T-cell (primary cell): ENCODE measurements around the gene BMP4. TPM values are rescaled to one million over a fixed set of nuclear protein-coding genes. Genes with fewer than 3 reads are reported as not detected.
"Not testable (repeated sequence)": the region's sequence is repeated elsewhere in the genome, so short reads cannot be mapped to it uniquely, and the experiment has no call there.

ENCODE experiments used
- ATAC-seq, 4 experiments: fragments of 200-7000 bp in 3 of 4; fragments of 150-1000 bp in 1 of 4; cut with Tn5 transposase; replicated peaks in 1 of 4; 1 replicate in 3 of 4; 2 replicates in 1 of 4; pipeline ENCODE4 v1.10.0; 2021; ENCODE audit warnings: moderate library complexity in 3 of 4, mild to moderate bottlenecking in 2 of 4, moderate number of reproducible peaks in 1 of 4
- CTCF ChIA-PET, 2 donors: fragments of 300-600 bp; sonication (Branson Sonifier 250); formaldehyde crosslinking; loops; one replicate each; lab custom pipeline; 2022; ENCODE audit warnings: antibody characterized with exemption in 2 of 2; lab: Charles Lee
- POLR2A ChIA-PET, 2 donors: fragments of 300-600 bp; sonication (Branson Sonifier 250); formaldehyde crosslinking; loops; one replicate each; lab custom pipeline; 2022; ENCODE audit warnings: antibody characterized with exemption in 2 of 2; lab: Charles Lee
- DNase-seq, 35 experiments: peaks; one replicate each; pipeline versions ENCODE4 v3.0.0 to v3.0.0-alpha.2; 2013 to 2023
- H3K27ac ChIP-seq: one replicate; pipeline ENCODE4 v1.5.1; 2013; ENCODE audit warnings: low read length
- H3K27me3 ChIP-seq, 2 experiments: replicated peaks in 1 of 2; 1 replicate in 1 of 2; 2 replicates in 1 of 2; pipeline versions ENCODE4 v1.6.1 to v1.7.0; 2013; ENCODE audit warnings: low read length in 1 of 2, mixed read lengths in 1 of 2; ENCODE audit not compliant: control insufficient read depth in 2 of 2, insufficient read depth in 2 of 2; ENCODE audit errors: extremely low read depth in 1 of 2
- H3K36me3 ChIP-seq, 2 donors: 1 replicate in 1 of 2; 2 replicates in 1 of 2; pipeline versions ENCODE4 v1.6.1 to v1.7.0; 2013; ENCODE audit warnings: low read length in 1 of 2; ENCODE audit not compliant: control insufficient read depth in 2 of 2, insufficient read depth in 1 of 2; ENCODE audit errors: extremely low read depth in 1 of 2
- H3K4me1 ChIP-seq, 2 experiments: 1 replicate in 1 of 2; 2 replicates in 1 of 2; pipeline versions ENCODE4 v1.6.1 to v1.7.0; 2013; ENCODE audit warnings: low read length in 2 of 2, mixed read lengths in 1 of 2; ENCODE audit not compliant: insufficient read depth in 2 of 2, control insufficient read depth in 1 of 2; ENCODE audit errors: extremely low read depth in 1 of 2
- H3K4me3 ChIP-seq, 2 donors: 1 replicate in 1 of 2; 2 replicates in 1 of 2; pipeline versions ENCODE4 v1.5.1 to v1.7.0; 2013; ENCODE audit warnings: mild to moderate bottlenecking in 2 of 2, low read length in 1 of 2, moderate library complexity in 1 of 2; ENCODE audit not compliant: control insufficient read depth in 1 of 2; ENCODE audit errors: extremely low read depth in 1 of 2
- H3K9me3 ChIP-seq: 2 replicates; pipeline ENCODE4 v1.7.0; 2013
- H3K27ac Mint-ChIP-seq, 2 donors: one replicate each; pipeline ENCODE4 v1.8.0; 2020 to 2021; ENCODE audit warnings: mild to moderate bottlenecking in 2 of 2, mixed read lengths in 2 of 2
- H3K27me3 Mint-ChIP-seq, 2 donors: one replicate each; pipeline ENCODE4 v1.8.0; 2021 to 2022; ENCODE audit warnings: mixed read lengths in 2 of 2
- H3K36me3 Mint-ChIP-seq: one replicate; pipeline ENCODE4 v1.8.0; 2021; ENCODE audit warnings: mixed read lengths
- H3K4me1 Mint-ChIP-seq, 3 donors: one replicate each; pipeline ENCODE4 v1.8.0; 2020 to 2022; ENCODE audit warnings: mixed read lengths in 3 of 3, mild to moderate bottlenecking in 1 of 3
- H3K4me3 Mint-ChIP-seq, 3 donors: one replicate each; pipeline ENCODE4 v1.8.0; 2020 to 2022; ENCODE audit warnings: mild to moderate bottlenecking in 3 of 3, mixed read lengths in 3 of 3, moderate library complexity in 3 of 3
- H3K9me3 Mint-ChIP-seq, 3 donors: one replicate each; pipeline ENCODE4 v1.8.0; 2020 to 2022; ENCODE audit warnings: mixed read lengths in 3 of 3
- WGBS: methylation state at CpG from one replicate; pipeline ENCODE4 v1.1.5; 2013; ENCODE audit warnings: missing lambda C conversion rate; ENCODE audit not compliant: insufficient coverage; 5-methylcytosine and 5-hydroxymethylcytosine counted together
- total RNA-seq, 35 experiments: library from RNA in 6 of 35; stranded (reverse) in 6 of 35; fragments of 120-200 nt in 1 of 35; gene quantifications; one replicate each; pipeline versions ENCODE4 v1.2.1 to v1.2.4 and lab custom pipeline; 2013 to 2026

BMP4 gene
- total RNA-seq, 5 donors from 2014 or later (not counting 1 experiment from before 2014, with no cell fraction given), result 0.21 to 1.1 (median 0.61) TPM; not detected in 1

DNA sequence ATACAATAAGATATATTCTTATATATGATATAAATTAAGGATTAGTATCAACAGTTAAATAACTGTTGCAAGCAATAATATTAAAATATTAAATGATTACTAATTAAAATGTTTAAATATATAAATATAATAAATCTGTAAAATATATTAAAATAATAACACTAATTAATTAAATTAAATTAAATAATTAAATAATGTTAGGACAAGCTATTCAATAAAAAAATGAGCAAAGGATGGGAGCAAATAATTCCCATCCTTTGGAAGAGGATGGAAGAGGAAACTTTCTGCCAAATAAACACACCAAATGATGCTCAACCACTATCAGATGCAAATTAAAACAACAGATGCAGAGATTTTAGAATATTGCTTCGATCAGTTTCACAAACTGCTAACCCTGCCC is 39.4 kb upstream of the BMP4 start:
- H3K4me1 ChIP-seq, result no peaks in the 10 kb centered on the region
- no peaks in the 10 kb centered on the region for H3K9me3 ChIP-seq
- H3K36me3 ChIP-seq, result no peaks in the 10 kb centered on the region
- ATAC-seq (no peak), DNase-seq (no peak)
- Mint-ChIP-seq H3K4me3 (no peak overlapping the region), H3K27ac (no peak overlapping the region), H3K4me1 (no peaks in the 10 kb centered on the region), H3K9me3 (no peaks in the 10 kb centered on the region), H3K27me3 (peaks cover 0 to 3% of the 10 kb centered on the region in 2 donors), H3K36me3 (no peaks in the 10 kb centered on the region)
- peaks cover 2 to 3% of the 10 kb centered on the region in 2 experiments for H3K27me3 ChIP-seq
- H3K27ac ChIP-seq, result no peak overlapping the region
- no CpG with 5 or more reads among the region's 1 CpG for WGBS
- H3K4me3 ChIP-seq, result no peak overlapping the region
- POLR2A ChIA-PET, result no interaction called here
- CTCF ChIA-PET, result no interaction called here

DNA sequence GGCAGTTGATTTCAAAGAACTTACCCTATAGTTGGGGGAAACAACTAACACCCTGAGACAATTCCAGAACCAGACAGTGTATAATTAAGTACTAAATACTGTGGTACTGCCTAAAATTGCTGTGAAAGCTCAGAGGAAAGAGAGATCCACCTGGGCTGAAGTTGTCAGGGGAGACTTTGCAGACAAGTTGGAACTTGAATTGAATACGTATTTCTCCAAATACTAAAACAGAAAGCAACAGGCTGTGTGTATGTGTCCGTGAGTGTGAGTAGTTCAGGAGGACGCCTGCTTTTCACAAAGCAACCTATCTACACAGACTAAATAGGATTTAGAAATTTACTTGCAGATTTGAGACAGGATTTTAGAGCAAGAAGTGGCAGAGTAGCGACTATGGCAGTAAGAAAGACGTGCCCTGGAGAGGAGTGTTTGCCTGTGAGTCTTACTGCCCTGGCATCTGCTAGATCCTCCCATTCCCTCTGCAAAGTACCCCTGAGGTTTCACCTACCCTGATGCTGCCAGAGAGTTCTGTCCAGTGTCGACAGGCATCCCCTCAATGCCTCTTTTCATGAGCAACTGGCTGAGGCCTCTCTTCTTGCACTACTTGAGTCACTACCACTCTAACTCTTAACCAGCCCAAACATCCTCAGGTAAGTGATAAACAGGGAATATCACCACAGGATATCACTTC is 37.4 kb upstream of the BMP4 start:
- POLR2A ChIA-PET, result no interaction called here
- H3K4me3 ChIP-seq, result no peak overlapping the region
- H3K4me1 ChIP-seq, result no peaks in the 10 kb centered on the region
- H3K27me3 ChIP-seq, result peaks cover 2 to 3% of the 10 kb centered on the region in 2 experiments
- no peak overlapping the region for H3K27ac Mint-ChIP-seq
- no peaks in the 10 kb centered on the region for H3K9me3 ChIP-seq
- WGBS, result 38% methylated on average over 1 of the region's 6 CpGs
- no peaks in the 10 kb centered on the region for H3K36me3 ChIP-seq
- no peaks in the 10 kb centered on the region for H3K4me1 Mint-ChIP-seq
- H3K27ac ChIP-seq, result no peak overlapping the region
- DNase-seq (no peak), ATAC-seq (no peak)
- CTCF ChIA-PET, result no interaction called here
- no peaks in the 10 kb centered on the region for H3K9me3 Mint-ChIP-seq
- H3K36me3 Mint-ChIP-seq, result no peaks in the 10 kb centered on the region
- H3K4me3 Mint-ChIP-seq, result no peak overlapping the region
- peaks cover 0 to 3% of the 10 kb centered on the region in 2 donors for H3K27me3 Mint-ChIP-seq

DNA sequence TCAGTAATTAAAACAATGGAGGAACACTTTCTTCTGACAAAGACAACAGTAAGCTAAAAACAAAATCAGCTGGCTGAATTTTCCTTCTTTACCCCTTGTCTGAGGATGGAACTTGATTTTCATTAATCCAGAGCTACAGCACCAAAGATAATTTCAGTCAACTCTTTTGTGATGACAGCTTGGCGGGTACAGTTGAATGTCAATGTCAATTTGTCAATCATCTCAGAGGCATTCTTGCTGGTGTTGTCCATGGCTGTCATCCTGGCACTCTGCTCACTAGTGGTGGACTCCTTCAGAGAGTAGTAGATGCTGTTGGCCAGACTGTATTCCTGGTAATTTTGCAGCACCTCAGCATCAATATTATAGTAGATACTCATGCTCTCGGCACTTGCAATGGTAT is 34.4 kb upstream of the BMP4 start:
- no peak for ATAC-seq
- POLR2A ChIA-PET, result no interaction called here
- Mint-ChIP-seq H3K36me3 (no peaks in the 10 kb centered on the region), H3K4me1 (no peaks in the 10 kb centered on the region), H3K4me3 (no peak overlapping the region), H3K27me3 (peaks cover 0 to 3% of the 10 kb centered on the region in 2 donors), H3K9me3 (peaks cover 5 to 8% (median 8%) of the 10 kb centered on the region in 3 donors), H3K27ac (no peak overlapping the region)
- no peaks in the 10 kb centered on the region for H3K36me3 ChIP-seq
- no peak overlapping the region for H3K27ac ChIP-seq
- H3K4me1 ChIP-seq, result no peaks in the 10 kb centered on the region
- peaks cover 2 to 3% of the 10 kb centered on the region in 2 experiments for H3K27me3 ChIP-seq
- CTCF ChIA-PET, result no interaction called here
- WGBS, result 80% methylated on average over 1 of the region's 2 CpGs
- no peak overlapping the region for H3K4me3 ChIP-seq
- no peak for DNase-seq
- no peaks in the 10 kb centered on the region for H3K9me3 ChIP-seq

DNA sequence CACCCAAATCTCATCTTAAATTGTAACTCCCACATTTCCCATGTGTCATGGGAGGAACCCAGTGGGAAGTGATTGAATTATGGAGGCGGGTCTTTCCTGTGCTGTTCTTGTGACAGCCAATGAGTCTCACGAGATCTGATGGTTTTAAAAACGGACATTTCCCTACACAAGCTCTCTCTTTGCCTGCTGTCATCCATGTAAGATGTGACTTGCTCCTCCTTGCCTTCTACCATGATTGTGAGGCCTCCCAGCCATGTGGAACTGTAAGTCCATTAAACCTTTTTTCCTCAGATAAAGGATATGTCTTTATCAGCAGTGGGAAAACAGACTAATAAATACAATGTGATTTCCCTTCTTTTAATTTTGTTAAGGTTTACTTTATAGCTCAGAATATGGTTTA is 30.1 kb upstream of the BMP4 start:
- H3K36me3 Mint-ChIP-seq, H3K27ac Mint-ChIP-seq, H3K27me3 Mint-ChIP-seq, H3K4me3 Mint-ChIP-seq, H3K27me3 ChIP-seq, DNase-seq, H3K36me3 ChIP-seq, CTCF ChIA-PET, ATAC-seq, H3K4me3 ChIP-seq, H3K9me3 ChIP-seq, H3K4me1 ChIP-seq, H3K4me1 Mint-ChIP-seq, H3K27ac ChIP-seq: not testable (repeated sequence)
- POLR2A ChIA-PET, result interaction anchor here in 1 of 2 donors (0.5 kb wide), 1 partner anchor 9 kb away, joined by 8 read pairs; no protein-coding TSS in a partner anchor
- no CpG with 5 or more reads among the region's 3 CpGs for WGBS
- H3K9me3 Mint-ChIP-seq, result peaks cover 10 to 30% (median 18%) of the 10 kb centered on the region in 3 donors

DNA sequence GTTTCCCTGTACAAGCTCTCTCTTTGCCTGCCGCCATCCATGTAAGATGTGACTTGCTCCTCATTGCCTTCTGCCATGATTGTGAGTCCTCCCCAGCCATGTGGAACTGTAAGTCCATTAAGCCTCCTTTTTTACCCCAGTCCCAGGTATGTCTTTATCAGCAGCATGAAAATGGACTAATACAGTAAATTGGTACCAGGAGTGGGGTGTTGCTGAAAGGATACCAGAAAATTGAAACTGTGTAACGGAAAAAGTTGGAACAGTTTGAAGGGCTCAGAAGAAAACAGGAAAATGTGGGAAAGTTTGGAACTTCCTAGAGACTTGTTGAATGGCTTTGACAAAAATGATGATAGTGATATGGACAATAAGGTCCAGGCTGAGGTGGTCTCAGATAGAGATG is 28.3 kb upstream of the BMP4 start:
- ATAC-seq, DNase-seq, H3K9me3 ChIP-seq, H3K27me3 Mint-ChIP-seq, CTCF ChIA-PET, H3K4me1 Mint-ChIP-seq, H3K36me3 Mint-ChIP-seq, H3K36me3 ChIP-seq, H3K27ac ChIP-seq, POLR2A ChIA-PET, H3K27me3 ChIP-seq, H3K4me3 Mint-ChIP-seq, H3K4me3 ChIP-seq, H3K27ac Mint-ChIP-seq, H3K4me1 ChIP-seq: not testable (repeated sequence)
- peaks cover 10 to 30% (median 18%) of the 10 kb centered on the region in 3 donors for H3K9me3 Mint-ChIP-seq
- WGBS, result 100% methylated on average over 2 of the region's 2 CpGs

DNA sequence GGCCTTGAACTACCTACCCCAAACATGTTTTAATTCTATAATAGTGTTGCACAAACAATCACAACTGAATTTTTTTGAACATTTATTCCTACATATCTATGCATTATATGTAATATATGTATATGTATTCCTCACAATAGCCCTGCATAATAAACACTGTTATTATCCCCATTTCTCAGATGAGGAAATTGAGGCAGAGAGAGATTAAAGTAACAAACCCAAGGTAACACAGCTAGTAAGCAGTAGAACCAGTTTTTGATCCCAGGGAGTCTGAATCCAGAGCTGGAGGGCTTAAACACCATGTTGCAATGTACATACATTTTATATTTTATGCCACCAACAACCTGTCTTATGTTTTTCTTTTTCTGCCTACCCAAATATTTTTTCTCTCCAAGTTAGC is 26.5 kb upstream of the BMP4 start:
- DNase-seq (no peak), ATAC-seq (no peak)
- Histone ChIP-seq H3K4me3 (no peak overlapping the region), H3K36me3 (no peaks in the 10 kb centered on the region), H3K27me3 (no peaks in the 10 kb centered on the region), H3K27ac (no peak overlapping the region), H3K4me1 (no peaks in the 10 kb centered on the region), H3K9me3 (no peaks in the 10 kb centered on the region)
- Mint-ChIP-seq H3K27ac (no peak overlapping the region), H3K36me3 (no peaks in the 10 kb centered on the region), H3K9me3 (peaks cover 10 to 30% (median 18%) of the 10 kb centered on the region in 3 donors), H3K4me1 (no peaks in the 10 kb centered on the region), H3K4me3 (no peak overlapping the region), H3K27me3 (no peaks in the 10 kb centered on the region)
- ChIA-PET POLR2A (no interaction called here), CTCF (no interaction called here)
